DND-41 (cell line): ENCODE results near the gene MEOX2.

Experiments
- ATAC-seq: fragments of 200-7000 bp; cut with Tn5 transposase; 3 replicates; pipeline ENCODE4 v1.9.1; 2021; ENCODE audit warnings: low read depth; ENCODE audit not compliant: insufficient read depth
- DNase-seq: peaks from one replicate; pipeline ENCODE4 v3.0.0-alpha.2; 2020
- H2AFZ ChIP-seq: 2 replicates; pipeline ENCODE4 v1.6.0; 2012; ENCODE audit warnings: low read depth, low read length
- H3K27ac ChIP-seq: 2 replicates; pipeline ENCODE4 v1.5.1; 2012; ENCODE audit warnings: low read length, inconsistent platforms
- H3K27me3 ChIP-seq: fragments of 200-600 bp; sonication (generic); 2 replicates; pipeline ENCODE4 v1.6.0; 2012; ENCODE audit warnings: low read length, mild to moderate bottlenecking, inconsistent platforms; ENCODE audit not compliant: insufficient read depth, poor library complexity
- H3K36me3 ChIP-seq: 2 replicates; pipeline ENCODE4 v1.5.1; 2012; ENCODE audit warnings: low read length, inconsistent platforms; ENCODE audit not compliant: insufficient read depth
- H3K4me1 ChIP-seq: 2 replicates; pipeline ENCODE4 v1.5.1; 2012; ENCODE audit warnings: mild to moderate bottlenecking, low read length; ENCODE audit not compliant: insufficient read depth
- H3K4me2 ChIP-seq: 2 replicates; pipeline ENCODE4 v1.6.0; 2012; ENCODE audit warnings: mild to moderate bottlenecking, moderate library complexity, low read length, inconsistent platforms; ENCODE audit not compliant: insufficient read depth
- H3K4me3 ChIP-seq, 2 experiments: fragments of 200-600 bp in 1 of 2; shearing (Covaris generic) in 1 of 2; 2 replicates each; pipeline ENCODE4 v1.5.1; 2012 to 2016; ENCODE audit warnings: inconsistent platforms in 2 of 2, low read length in 2 of 2, mild to moderate bottlenecking in 2 of 2, low read depth in 1 of 2, moderate library complexity in 1 of 2
- H3K79me2 ChIP-seq: 2 replicates; pipeline ENCODE4 v1.6.0; 2012; ENCODE audit warnings: low read length, inconsistent platforms; ENCODE audit not compliant: insufficient read depth
- H3K9ac ChIP-seq: 2 replicates; pipeline ENCODE4 v1.6.0; 2012; ENCODE audit warnings: low read depth, mild to moderate bottlenecking, inconsistent platforms, low read length, moderate library complexity
- H3K9me3 ChIP-seq: 2 replicates; pipeline ENCODE4 v1.5.1; 2012; ENCODE audit warnings: low read length, moderate library complexity, mild to moderate bottlenecking, inconsistent platforms; ENCODE audit not compliant: insufficient read depth, severe bottlenecking
- H4K20me1 ChIP-seq: 2 replicates; pipeline ENCODE4 v1.6.0; 2012; ENCODE audit warnings: low read length; ENCODE audit not compliant: insufficient read depth
- EZH2 ChIP-seq: IDR thresholded peaks from 3 replicates; pipeline ENCODE4 v1.6.1; 2012; ENCODE audit warnings: borderline replicate concordance, low read depth, mild to moderate bottlenecking, moderate library complexity, low read length, inconsistent platforms; ENCODE audit not compliant: severe bottlenecking
- TF ChIP-seq, protein P1 (sequence below): IDR thresholded peaks from 2 replicates; pipeline ENCODE4 v1.5.1; 2012; ENCODE audit warnings: borderline replicate concordance, low read length, moderate library complexity, mild to moderate bottlenecking; ENCODE audit not compliant: poor library complexity, severe bottlenecking; ENCODE audit errors: extremely low read depth

Gene MEOX2

DNA sequence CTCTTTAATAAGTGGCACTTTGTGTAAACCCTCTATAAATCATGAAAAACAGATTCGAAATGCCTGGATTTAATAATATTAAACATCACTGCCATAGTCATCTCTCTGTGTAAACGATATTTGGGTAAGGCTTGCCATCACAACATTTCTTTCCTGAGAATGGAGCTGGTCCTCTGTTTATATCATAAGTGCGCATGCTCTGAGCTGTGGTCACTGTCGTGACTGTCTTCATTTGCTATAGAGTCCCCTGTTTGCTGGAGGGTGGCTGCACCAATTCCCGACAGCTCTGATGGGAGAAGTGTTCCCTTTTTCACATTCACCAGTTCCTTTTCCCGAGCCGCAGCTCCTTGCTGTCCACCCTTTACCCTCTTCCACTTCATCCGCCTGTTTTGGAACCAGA is 74.3 kb downstream of the MEOX2 start:
- no peak overlapping the region for H3K4me3 ChIP-seq
- no peaks in the 10 kb centered on the region for H3K27me3 ChIP-seq
- no peak overlapping the region for H2AFZ ChIP-seq
- TF ChIP-seq EZH2: no peak
- TF ChIP-seq, protein P1, sequence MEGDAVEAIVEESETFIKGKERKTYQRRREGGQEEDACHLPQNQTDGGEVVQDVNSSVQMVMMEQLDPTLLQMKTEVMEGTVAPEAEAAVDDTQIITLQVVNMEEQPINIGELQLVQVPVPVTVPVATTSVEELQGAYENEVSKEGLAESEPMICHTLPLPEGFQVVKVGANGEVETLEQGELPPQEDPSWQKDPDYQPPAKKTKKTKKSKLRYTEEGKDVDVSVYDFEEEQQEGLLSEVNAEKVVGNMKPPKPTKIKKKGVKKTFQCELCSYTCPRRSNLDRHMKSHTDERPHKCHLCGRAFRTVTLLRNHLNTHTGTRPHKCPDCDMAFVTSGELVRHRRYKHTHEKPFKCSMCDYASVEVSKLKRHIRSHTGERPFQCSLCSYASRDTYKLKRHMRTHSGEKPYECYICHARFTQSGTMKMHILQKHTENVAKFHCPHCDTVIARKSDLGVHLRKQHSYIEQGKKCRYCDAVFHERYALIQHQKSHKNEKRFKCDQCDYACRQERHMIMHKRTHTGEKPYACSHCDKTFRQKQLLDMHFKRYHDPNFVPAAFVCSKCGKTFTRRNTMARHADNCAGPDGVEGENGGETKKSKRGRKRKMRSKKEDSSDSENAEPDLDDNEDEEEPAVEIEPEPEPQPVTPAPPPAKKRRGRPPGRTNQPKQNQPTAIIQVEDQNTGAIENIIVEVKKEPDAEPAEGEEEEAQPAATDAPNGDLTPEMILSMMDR: no peak
- ATAC-seq (no peak), DNase-seq (no peak)
- H3K9ac ChIP-seq: no peak overlapping the region
- H3K9me3 ChIP-seq: no peaks in the 10 kb centered on the region
- no peaks in the 10 kb centered on the region for H4K20me1 ChIP-seq
- H3K4me1 ChIP-seq: no peaks in the 10 kb centered on the region
- no peaks in the 10 kb centered on the region for H3K79me2 ChIP-seq
- no peak overlapping the region for H3K27ac ChIP-seq
- no peaks in the 10 kb centered on the region for H3K36me3 ChIP-seq
- H3K4me2 ChIP-seq: no peak overlapping the region

DNA sequence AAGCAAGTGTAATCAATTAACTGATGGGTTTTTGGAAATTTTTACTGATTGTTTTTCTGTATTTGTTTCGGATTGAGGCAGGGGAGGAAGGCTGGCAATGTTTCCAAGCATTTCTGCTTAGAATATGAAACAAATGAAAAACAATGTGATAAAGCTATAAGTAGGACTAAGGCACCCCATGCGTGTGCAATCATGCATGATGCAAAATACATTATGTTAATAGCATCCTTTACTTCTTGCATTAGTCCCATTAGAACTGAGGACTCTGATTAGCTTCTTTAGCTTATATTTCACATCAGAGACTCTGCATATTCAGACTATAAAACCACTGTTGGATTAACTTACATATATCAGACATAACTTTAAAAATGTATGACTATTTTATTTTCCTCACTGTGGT is 76.0 kb downstream of the MEOX2 start:
- DNase-seq (no peak), ATAC-seq (no peak)
- Histone ChIP-seq H3K79me2 (no peaks in the 10 kb centered on the region), H3K27me3 (no peaks in the 10 kb centered on the region), H3K4me2 (no peak overlapping the region), H3K9ac (no peak overlapping the region), H3K36me3 (no peaks in the 10 kb centered on the region), H2AFZ (no peak overlapping the region), H3K9me3 (no peaks in the 10 kb centered on the region), H3K4me1 (no peaks in the 10 kb centered on the region), H3K4me3 (no peak overlapping the region), H4K20me1 (no peaks in the 10 kb centered on the region), H3K27ac (no peak overlapping the region)
- no peak for TF ChIP-seq EZH2
- TF ChIP-seq, protein P1: no peak

DNA sequence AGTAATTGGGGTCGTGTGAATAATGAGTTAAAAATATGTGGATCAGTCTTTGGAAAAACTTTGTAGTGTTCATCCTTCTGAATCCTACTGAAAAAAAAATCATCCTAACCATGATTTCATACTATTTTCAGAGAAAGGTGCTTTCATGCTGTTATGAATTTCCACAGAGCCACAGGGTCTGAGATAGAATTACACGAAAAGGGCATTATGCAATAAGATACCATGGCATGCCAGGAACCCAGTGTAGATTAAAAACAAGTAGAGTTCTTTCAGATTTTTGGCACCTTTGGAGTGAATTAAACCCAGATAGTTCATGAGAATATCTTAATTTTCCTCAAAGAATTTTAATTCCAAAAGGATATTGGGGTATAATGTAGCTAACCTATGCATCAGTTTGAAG is 77.2 kb downstream of the MEOX2 start:
- Histone ChIP-seq H3K36me3 (no peaks in the 10 kb centered on the region), H3K27me3 (no peaks in the 10 kb centered on the region), H2AFZ (no peak overlapping the region), H4K20me1 (no peaks in the 10 kb centered on the region), H3K4me3 (no peak overlapping the region), H3K4me1 (no peaks in the 10 kb centered on the region), H3K9ac (no peak overlapping the region), H3K27ac (no peak overlapping the region), H3K9me3 (no peaks in the 10 kb centered on the region), H3K79me2 (no peaks in the 10 kb centered on the region), H3K4me2 (no peak overlapping the region)
- DNase-seq (no peak), ATAC-seq (no peak)
- TF ChIP-seq, protein P1: no peak
- no peak for TF ChIP-seq EZH2

DNA sequence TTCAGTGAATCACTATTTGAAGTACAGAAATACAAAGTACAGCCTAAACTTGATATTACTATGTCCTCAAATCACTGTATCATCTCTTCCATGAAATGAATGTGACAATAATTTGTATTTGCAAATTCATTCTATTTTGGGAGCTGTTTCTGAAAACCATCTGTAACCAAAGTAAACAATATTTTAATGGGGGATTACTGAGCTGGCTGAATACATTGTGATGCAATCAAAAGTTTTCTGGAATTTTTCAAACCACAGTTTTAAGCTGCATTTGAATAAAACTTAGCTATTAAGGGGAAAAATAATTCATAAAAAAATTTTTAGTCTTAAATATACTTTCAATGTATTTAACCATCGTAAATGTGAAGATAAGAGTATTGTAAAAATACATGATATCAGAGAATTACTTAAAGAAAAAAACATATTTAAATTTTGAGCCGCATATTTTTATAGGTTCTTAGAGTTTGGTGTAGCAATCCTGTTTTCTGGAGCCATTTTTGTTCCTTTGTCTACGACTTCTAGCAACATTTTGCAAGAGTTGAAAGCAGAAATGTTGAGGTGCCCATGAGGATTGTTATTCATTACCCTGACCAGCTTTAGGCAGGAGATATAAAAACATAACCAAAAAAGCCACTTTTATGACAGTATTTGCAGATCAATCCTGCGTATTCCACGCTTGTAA is 78.8 kb downstream of the MEOX2 start:
- no peaks in the 10 kb centered on the region for H3K36me3 ChIP-seq
- H3K4me1 ChIP-seq: no peaks in the 10 kb centered on the region
- H3K27me3 ChIP-seq: no peaks in the 10 kb centered on the region
- H3K9me3 ChIP-seq: no peaks in the 10 kb centered on the region
- H3K79me2 ChIP-seq: no peaks in the 10 kb centered on the region
- no peaks in the 10 kb centered on the region for H4K20me1 ChIP-seq
- no peak overlapping the region for H2AFZ ChIP-seq
- DNase-seq (no peak), ATAC-seq (no peak)
- no peak overlapping the region for H3K27ac ChIP-seq
- no peak overlapping the region for H3K4me2 ChIP-seq
- H3K9ac ChIP-seq: no peak overlapping the region
- H3K4me3 ChIP-seq: no peak overlapping the region
- TF ChIP-seq, protein P1: no peak
- no peak for TF ChIP-seq EZH2
